Measurements from ENCODE around the gene SEC31A. TPM values are rescaled to one million over a fixed set of nuclear protein-coding genes. Genes with fewer than 3 reads are reported as not detected.

SEC31A gene
- total and polyA plus RNA-seq, 2 of the 4 experiments (the other 2 are of a cell fraction): 278 to 366 TPM

DNA sequence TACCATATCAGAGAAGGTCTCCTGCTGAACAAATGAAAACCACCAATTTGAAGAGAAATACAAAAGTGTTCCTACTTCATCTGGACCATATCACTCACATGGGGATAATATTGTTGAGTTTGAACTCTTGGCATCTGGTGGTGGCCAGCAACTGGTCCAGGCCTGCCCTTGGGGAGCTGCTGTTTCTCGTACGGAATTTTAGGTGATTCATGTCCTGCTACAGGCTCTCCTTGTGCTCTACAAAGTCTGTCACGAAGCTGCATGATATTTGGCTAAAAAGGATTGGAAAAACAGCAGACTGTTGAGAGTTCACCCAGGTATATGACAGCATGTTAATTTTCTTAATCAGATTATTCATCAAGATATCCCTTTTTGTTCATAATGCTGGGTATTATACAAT lies 42.2 kb downstream of the SEC31A start:
- H4K91ac ChIP-seq (ENCODE audit: insufficient read depth, low read depth, low read length): no peak overlapping the region
- peaks cover 54% of the 10 kb centered on the region for H3K36me3 ChIP-seq (ENCODE audit: control insufficient read depth, insufficient read depth, low read length)
- no peak for ATAC-seq (ENCODE audit: low read depth)

More for the DNA sequence above, 42.2 kb downstream of the SEC31A start:
- Histone ChIP-seq H3K4me2 (ENCODE audit: low read depth, low read length) (no peak overlapping the region), H2BK5ac (ENCODE audit: low read depth, low read length, poor library complexity, severe bottlenecking) (no peak overlapping the region), H4K20me1 (ENCODE audit: insufficient read depth, low read length) (peaks cover 19% of the 10 kb centered on the region; the same call in 1 of the 2 replicates), H2AFZ (replicated peaks; ENCODE audit: low read length, poor library complexity) (no peak overlapping the region), H4K8ac (ENCODE audit: low read depth in 2 of 2, low read length in 2 of 2) (no peak overlapping the region), H2BK120ac (ENCODE audit: low read depth, low read length) (no peak overlapping the region), H3K27me3 (ENCODE audit: control insufficient read depth, insufficient read depth, low read length) (no peaks in the 10 kb centered on the region), H3K79me1 (ENCODE audit: low read depth in 1 of 2, low read length in 2 of 2) (peaks cover 21 to 39% of the 10 kb centered on the region in 2 experiments), H2BK15ac (ENCODE audit: low read depth, low read length) (no peak overlapping the region), H3K27ac (ENCODE audit: insufficient read depth, low read length) (no peak overlapping the region), H3K4me1 (ENCODE audit: control insufficient read depth, insufficient read depth, low read length) (peaks cover 5% of the 10 kb centered on the region; the same call in 1 of the 2 replicates), H3K9ac (ENCODE audit: low read depth, low read length) (no peak overlapping the region), H3K56ac (ENCODE audit: extremely low read depth, insufficient read depth, low read length) (no peak overlapping the region), H4K5ac (ENCODE audit: low read depth, low read length) (no peak overlapping the region), H3K14ac (replicated peaks; ENCODE audit: low read depth, low read length) (no peak overlapping the region), H2AK5ac (ENCODE audit: low read depth, low read length) (no peak overlapping the region), H3K9me3 (ENCODE audit: control insufficient read depth, insufficient read depth, low read length) (no peaks in the 10 kb centered on the region), H3K23ac (ENCODE audit: low read depth, low read length) (no peak overlapping the region), H3K18ac (ENCODE audit: low read depth, low read length) (no peak overlapping the region), H3K4ac (ENCODE audit: low read depth, low read length) (no peak overlapping the region), H3K4me3 (ENCODE audit: insufficient read depth, low read depth, low read length) (no peak overlapping the region), H2BK20ac (ENCODE audit: low read depth, low read length) (no peak overlapping the region), H3K9me1 (ENCODE audit: insufficient read depth, low read length) (no peaks in the 10 kb centered on the region), H2AK9ac (replicated peaks; ENCODE audit: low read depth, low read length, poor library complexity) (no peak overlapping the region)
- intact Hi-C loops (cut with micrococcal nuclease) (no loop called here), in situ Hi-C loops (cut with MboI; ENCODE audit: low sequenced_read_pairs) (no loop called here), dilution Hi-C loops (cut with HindIII; ENCODE audit: low sequenced_read_pairs, unreplicated experiment) (no loop called here)
- 100% methylated on average over 1 of the region's 3 CpGs; no CpG with 5 or more reads in 1 of the 2 experiments for WGBS, 2 experiments (ENCODE audit: extremely low coverage in 2 of 2, insufficient read length in 1 of 2)
- BruUV-seq (replicated peaks): no TSS peak
- no peak for TF ChIP-seq POLR2A (IDR thresholded peaks at IDR 0.05; ENCODE audit: low read depth, low read length)
- TF ChIP-seq, protein P1, sequence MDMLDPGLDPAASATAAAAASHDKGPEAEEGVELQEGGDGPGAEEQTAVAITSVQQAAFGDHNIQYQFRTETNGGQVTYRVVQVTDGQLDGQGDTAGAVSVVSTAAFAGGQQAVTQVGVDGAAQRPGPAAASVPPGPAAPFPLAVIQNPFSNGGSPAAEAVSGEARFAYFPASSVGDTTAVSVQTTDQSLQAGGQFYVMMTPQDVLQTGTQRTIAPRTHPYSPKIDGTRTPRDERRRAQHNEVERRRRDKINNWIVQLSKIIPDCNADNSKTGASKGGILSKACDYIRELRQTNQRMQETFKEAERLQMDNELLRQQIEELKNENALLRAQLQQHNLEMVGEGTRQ (IDR thresholded peaks at IDR 0.05; ENCODE audit: low read depth, low read length): no peak
- TF ChIP-seq CHD1 (IDR thresholded peaks at IDR 0.05; ENCODE audit: low read depth, low read length): no peak
- no peak for TF ChIP-seq CEBPB (IDR thresholded peaks at IDR 0.05; ENCODE audit: low read depth, low read length)
- TF ChIP-seq BHLHE40 (IDR thresholded peaks at IDR 0.05; ENCODE audit: low read depth, low read length): no peak
- no peak for TF ChIP-seq RFX5 (IDR thresholded peaks at IDR 0.05; ENCODE audit: low read depth, low read length)
- no peak for TF ChIP-seq FOS (IDR thresholded peaks at IDR 0.05; ENCODE audit: low read depth, low read length)
- TF ChIP-seq, protein P2, sequence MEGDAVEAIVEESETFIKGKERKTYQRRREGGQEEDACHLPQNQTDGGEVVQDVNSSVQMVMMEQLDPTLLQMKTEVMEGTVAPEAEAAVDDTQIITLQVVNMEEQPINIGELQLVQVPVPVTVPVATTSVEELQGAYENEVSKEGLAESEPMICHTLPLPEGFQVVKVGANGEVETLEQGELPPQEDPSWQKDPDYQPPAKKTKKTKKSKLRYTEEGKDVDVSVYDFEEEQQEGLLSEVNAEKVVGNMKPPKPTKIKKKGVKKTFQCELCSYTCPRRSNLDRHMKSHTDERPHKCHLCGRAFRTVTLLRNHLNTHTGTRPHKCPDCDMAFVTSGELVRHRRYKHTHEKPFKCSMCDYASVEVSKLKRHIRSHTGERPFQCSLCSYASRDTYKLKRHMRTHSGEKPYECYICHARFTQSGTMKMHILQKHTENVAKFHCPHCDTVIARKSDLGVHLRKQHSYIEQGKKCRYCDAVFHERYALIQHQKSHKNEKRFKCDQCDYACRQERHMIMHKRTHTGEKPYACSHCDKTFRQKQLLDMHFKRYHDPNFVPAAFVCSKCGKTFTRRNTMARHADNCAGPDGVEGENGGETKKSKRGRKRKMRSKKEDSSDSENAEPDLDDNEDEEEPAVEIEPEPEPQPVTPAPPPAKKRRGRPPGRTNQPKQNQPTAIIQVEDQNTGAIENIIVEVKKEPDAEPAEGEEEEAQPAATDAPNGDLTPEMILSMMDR (conservative IDR thresholded peaks at IDR 0.05; ENCODE audit: low read depth, low read length): no peak
- TF ChIP-seq MAFK (IDR thresholded peaks at IDR 0.05; ENCODE audit: low read depth, low read length): no peak
- TF ChIP-seq, protein P3, sequence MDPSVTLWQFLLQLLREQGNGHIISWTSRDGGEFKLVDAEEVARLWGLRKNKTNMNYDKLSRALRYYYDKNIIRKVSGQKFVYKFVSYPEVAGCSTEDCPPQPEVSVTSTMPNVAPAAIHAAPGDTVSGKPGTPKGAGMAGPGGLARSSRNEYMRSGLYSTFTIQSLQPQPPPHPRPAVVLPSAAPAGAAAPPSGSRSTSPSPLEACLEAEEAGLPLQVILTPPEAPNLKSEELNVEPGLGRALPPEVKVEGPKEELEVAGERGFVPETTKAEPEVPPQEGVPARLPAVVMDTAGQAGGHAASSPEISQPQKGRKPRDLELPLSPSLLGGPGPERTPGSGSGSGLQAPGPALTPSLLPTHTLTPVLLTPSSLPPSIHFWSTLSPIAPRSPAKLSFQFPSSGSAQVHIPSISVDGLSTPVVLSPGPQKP (IDR thresholded peaks at IDR 0.05; ENCODE audit: borderline replicate concordance, low read depth, low read length): no peak
- CTCF ChIA-PET: no interaction called here
- POLR2A ChIA-PET (ENCODE audit: unreplicated experiment): no interaction called here
- no peak for DNase-seq

All from IMR-90 (cell line).